H9 (cell line): ENCODE results near the gene AP4E1. TPM values are rescaled to one million over a fixed set of nuclear protein-coding genes. Genes with fewer than 3 reads are reported as not detected.

Source experiments
- DNase-seq: peaks from one replicate; pipeline ENCODE4 v3.0.0-alpha.2; 2017
- H2AFZ ChIP-seq: one replicate; pipeline ENCODE4 v1.6.1; 2013; ENCODE audit warnings: mild to moderate bottlenecking, low read length, control low read depth, moderate library complexity
- H2AK5ac ChIP-seq: 2 replicates; pipeline ENCODE4 v1.6.1; 2013; ENCODE audit warnings: low read length, control low read depth, mixed read lengths; ENCODE audit not compliant: insufficient read length
- H2BK120ac ChIP-seq: one replicate; pipeline ENCODE4 v1.6.1; 2013; ENCODE audit warnings: low read depth, mild to moderate bottlenecking, low read length, control low read depth, inconsistent platforms; ENCODE audit not compliant: poor library complexity, severe bottlenecking
- H2BK12ac ChIP-seq: 2 replicates; pipeline ENCODE4 v1.6.1; 2013; ENCODE audit warnings: low read length, control low read depth, mixed read lengths, low read depth; ENCODE audit not compliant: insufficient read length
- H2BK15ac ChIP-seq: 2 replicates; pipeline ENCODE4 v1.6.1; 2013; ENCODE audit warnings: low read depth, low read length, control low read depth
- H2BK20ac ChIP-seq: one replicate; pipeline ENCODE4 v1.6.1; 2013; ENCODE audit warnings: low read depth, mild to moderate bottlenecking, low read length, control low read depth, inconsistent platforms; ENCODE audit not compliant: poor library complexity, severe bottlenecking
- H2BK5ac ChIP-seq: 2 replicates; pipeline ENCODE4 v1.6.1; 2013; ENCODE audit warnings: low read length, control low read depth, mixed read lengths; ENCODE audit not compliant: insufficient read length
- H3K14ac ChIP-seq: 2 replicates; pipeline ENCODE4 v1.6.1; 2013; ENCODE audit warnings: low read length, control low read depth; ENCODE audit not compliant: insufficient read depth
- H3K18ac ChIP-seq: 2 replicates; pipeline ENCODE4 v1.6.1; 2013; ENCODE audit warnings: low read depth, mild to moderate bottlenecking, mixed read lengths, low read length, control low read depth; ENCODE audit not compliant: insufficient read length
- H3K23ac ChIP-seq: 2 replicates; pipeline ENCODE4 v1.6.1; 2013; ENCODE audit warnings: low read length, control low read depth, mixed read lengths, low read depth; ENCODE audit not compliant: insufficient read length
- H3K23me2 ChIP-seq: 2 replicates; pipeline ENCODE4 v1.6.1; 2013; ENCODE audit warnings: low read depth, mild to moderate bottlenecking, mixed read lengths, low read length, control low read depth; ENCODE audit not compliant: insufficient read length, poor library complexity, severe bottlenecking
- H3K27ac ChIP-seq: 2 replicates; pipeline ENCODE4 v1.5.1; 2013; ENCODE audit warnings: low read length, control low read depth, mixed read lengths, low read depth; ENCODE audit not compliant: insufficient read length
- H3K27me3 ChIP-seq: 2 replicates; pipeline ENCODE4 v1.6.1; 2013; ENCODE audit warnings: low read length, control low read depth, inconsistent platforms; ENCODE audit not compliant: insufficient read depth
- H3K4ac ChIP-seq: 2 replicates; pipeline ENCODE4 v1.6.1; 2013; ENCODE audit warnings: low read depth, mild to moderate bottlenecking, control low read depth, inconsistent platforms, low read length, moderate library complexity
- H3K4me1 ChIP-seq: 2 replicates; pipeline ENCODE4 v1.6.1; 2013; ENCODE audit warnings: low read length, control low read depth, inconsistent platforms; ENCODE audit not compliant: insufficient read depth
- H3K4me2 ChIP-seq: 2 replicates; pipeline ENCODE4 v1.6.1; 2013; ENCODE audit warnings: low read length, control low read depth, mixed read lengths; ENCODE audit not compliant: insufficient read length, insufficient read depth
- H3K56ac ChIP-seq: 2 replicates; pipeline ENCODE4 v1.6.1; 2013; ENCODE audit warnings: low read depth, mild to moderate bottlenecking, mixed read lengths, low read length, control low read depth; ENCODE audit not compliant: insufficient read length
- H3K79me1 ChIP-seq: 2 replicates; pipeline ENCODE4 v1.6.1; 2013; ENCODE audit warnings: low read depth, mild to moderate bottlenecking, moderate library complexity, low read length, control low read depth, inconsistent platforms; ENCODE audit not compliant: insufficient read depth, poor library complexity, severe bottlenecking
- H3K79me2 ChIP-seq: 2 replicates; pipeline ENCODE4 v1.6.1; 2013; ENCODE audit warnings: low read length, control low read depth, inconsistent platforms; ENCODE audit not compliant: insufficient read depth
- H3K9ac ChIP-seq: 2 replicates; pipeline ENCODE4 v1.6.1; 2013; ENCODE audit warnings: low read length, control low read depth, mixed read lengths; ENCODE audit not compliant: insufficient read length; ENCODE audit errors: extremely low read depth
- H3K9me3 ChIP-seq: one replicate; pipeline ENCODE4 v1.6.1; 2013; ENCODE audit warnings: low read depth, low read length, inconsistent platforms; ENCODE audit not compliant: control insufficient read depth
- H3T11ph ChIP-seq: one replicate; pipeline ENCODE4 v1.6.1; 2013; ENCODE audit warnings: mild to moderate bottlenecking, low read length, control low read depth, inconsistent platforms
- H4K20me1 ChIP-seq: one replicate; pipeline ENCODE4 v1.6.1; 2013; ENCODE audit not compliant: control insufficient read depth, insufficient read length, insufficient read depth
- H4K5ac ChIP-seq: 2 replicates; pipeline ENCODE4 v1.6.1; 2013; ENCODE audit warnings: low read depth, mild to moderate bottlenecking, mixed read lengths, low read length, control low read depth; ENCODE audit not compliant: insufficient read length
- H4K8ac ChIP-seq: replicated peaks from 2 replicates; pipeline ENCODE4 v1.6.1; 2013; ENCODE audit warnings: low read length, control low read depth, mixed read lengths, low read depth; ENCODE audit not compliant: insufficient read length
- H4K91ac ChIP-seq: 2 replicates; pipeline ENCODE4 v1.6.1; 2013; ENCODE audit warnings: low read depth, mild to moderate bottlenecking, moderate library complexity, mixed read lengths, low read length, control low read depth; ENCODE audit not compliant: insufficient read length
- H3K27ac Mint-ChIP-seq, 3 experiments: 2 replicates in 2 of 3; 3 replicates in 1 of 3; pipeline ENCODE4 v1.8.0; 2020 to 2021; ENCODE audit warnings: mixed read lengths in 3 of 3, mild to moderate bottlenecking in 1 of 3, moderate library complexity in 1 of 3
- H3K27me3 Mint-ChIP-seq: 2 replicates; pipeline ENCODE4 v1.8.0; 2021; ENCODE audit warnings: low read depth, mild to moderate bottlenecking, moderate library complexity, mixed read lengths
- H3K36me3 Mint-ChIP-seq, 3 experiments: 2 replicates in 2 of 3; 3 replicates in 1 of 3; pipeline ENCODE4 v1.8.0; 2020 to 2021; ENCODE audit warnings: low read depth in 3 of 3, mixed read lengths in 3 of 3; ENCODE audit not compliant: insufficient read depth in 1 of 3
- H3K4me1 Mint-ChIP-seq, 2 experiments: 2 replicates each; pipeline ENCODE4 v1.8.0; 2020; ENCODE audit warnings: mixed read lengths in 2 of 2
- H3K4me3 Mint-ChIP-seq, 2 experiments: 2 replicates in 1 of 2; 3 replicates in 1 of 2; pipeline ENCODE4 v1.8.0; 2020 to 2021; ENCODE audit warnings: mild to moderate bottlenecking in 2 of 2, mixed read lengths in 2 of 2, moderate library complexity in 1 of 2
- H3K9me3 Mint-ChIP-seq, 2 experiments: 2 replicates in 1 of 2; 3 replicates in 1 of 2; pipeline ENCODE4 v1.8.0; 2020; ENCODE audit warnings: mild to moderate bottlenecking in 2 of 2, mixed read lengths in 2 of 2, moderate library complexity in 1 of 2
- WGBS: extraction: QIAGEN DNeasy Blood & Tissue Kit; methylation state at CpG from one replicate; pipeline ENCODE4 v1.1.7; 2013; ENCODE audit warnings: missing lambda C conversion rate, low lambda C conversion rate, mixed read lengths; ENCODE audit not compliant: insufficient read length; ENCODE audit errors: extremely low coverage; 5-methylcytosine and 5-hydroxymethylcytosine counted together
- total RNA-seq: library from RNA; stranded (reverse); gene quantifications from 2 replicates; pipeline ENCODE4 v1.2.1, GENCODE V29; 2021
- TF ChIP-seq, protein P1 (sequence below): fragments of 200-600 bp; sonication (generic); conservative IDR thresholded peaks from 3 replicates; pipeline ENCODE4 v1.8.0; 2021; ENCODE audit warnings: antibody characterized with exemption, mild to moderate bottlenecking

Gene AP4E1
- total RNA-seq, 1 experiment from 2014 or later = 13.8 TPM

DNA sequence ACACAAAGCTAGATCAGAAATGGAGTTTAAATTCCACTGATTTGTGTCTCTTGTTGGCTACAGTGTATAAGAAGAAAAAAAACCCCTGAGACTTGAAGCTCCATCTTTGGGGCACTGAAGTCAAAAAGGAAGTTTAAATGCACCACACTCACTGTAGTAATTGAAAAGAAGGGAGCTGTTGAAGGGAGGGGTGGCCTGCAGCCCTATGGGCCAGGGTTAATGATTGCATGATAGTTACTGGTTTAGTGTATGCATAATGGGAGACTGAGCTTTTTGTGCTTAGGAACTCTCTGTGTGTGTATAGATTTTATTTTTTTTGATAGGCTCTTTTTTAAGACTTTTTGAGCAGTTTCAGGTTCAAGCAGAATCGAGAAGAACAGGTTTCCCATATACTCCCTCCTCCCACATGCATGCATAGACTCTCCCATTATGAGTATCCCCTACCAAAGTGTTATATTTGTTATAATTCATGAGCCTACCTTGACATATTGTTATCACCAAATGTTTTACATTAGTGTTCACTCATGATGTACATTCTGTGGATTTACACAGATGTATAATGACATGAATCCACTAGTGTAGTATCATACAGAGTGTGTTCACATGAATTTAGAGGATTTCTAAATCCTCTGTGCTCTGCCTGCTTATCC, 98.0 kb downstream of the AP4E1 start:
- H3K4ac ChIP-seq = no peak overlapping the region
- no peak overlapping the region for H3T11ph ChIP-seq
- WGBS = no CpG with 5 or more reads among the region's 1 CpG
- no peak overlapping the region for H3K56ac ChIP-seq
- H2AFZ ChIP-seq = no peak overlapping the region
- no peak overlapping the region for H3K18ac ChIP-seq
- H3K27ac ChIP-seq = no peak overlapping the region
- TF ChIP-seq, protein P1, sequence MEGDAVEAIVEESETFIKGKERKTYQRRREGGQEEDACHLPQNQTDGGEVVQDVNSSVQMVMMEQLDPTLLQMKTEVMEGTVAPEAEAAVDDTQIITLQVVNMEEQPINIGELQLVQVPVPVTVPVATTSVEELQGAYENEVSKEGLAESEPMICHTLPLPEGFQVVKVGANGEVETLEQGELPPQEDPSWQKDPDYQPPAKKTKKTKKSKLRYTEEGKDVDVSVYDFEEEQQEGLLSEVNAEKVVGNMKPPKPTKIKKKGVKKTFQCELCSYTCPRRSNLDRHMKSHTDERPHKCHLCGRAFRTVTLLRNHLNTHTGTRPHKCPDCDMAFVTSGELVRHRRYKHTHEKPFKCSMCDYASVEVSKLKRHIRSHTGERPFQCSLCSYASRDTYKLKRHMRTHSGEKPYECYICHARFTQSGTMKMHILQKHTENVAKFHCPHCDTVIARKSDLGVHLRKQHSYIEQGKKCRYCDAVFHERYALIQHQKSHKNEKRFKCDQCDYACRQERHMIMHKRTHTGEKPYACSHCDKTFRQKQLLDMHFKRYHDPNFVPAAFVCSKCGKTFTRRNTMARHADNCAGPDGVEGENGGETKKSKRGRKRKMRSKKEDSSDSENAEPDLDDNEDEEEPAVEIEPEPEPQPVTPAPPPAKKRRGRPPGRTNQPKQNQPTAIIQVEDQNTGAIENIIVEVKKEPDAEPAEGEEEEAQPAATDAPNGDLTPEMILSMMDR = no peak
- no peak overlapping the region for H2AK5ac ChIP-seq
- H2BK15ac ChIP-seq = no peak overlapping the region
- H3K27ac Mint-ChIP-seq = no peak overlapping the region
- H4K8ac ChIP-seq = no peak overlapping the region
- no peak overlapping the region for H3K4me3 Mint-ChIP-seq
- no peak overlapping the region for H4K5ac ChIP-seq
- no peak overlapping the region for H4K91ac ChIP-seq
- no peaks in the 10 kb centered on the region; the same call in 1 of the 2 replicates for H3K4me1 ChIP-seq
- DNase-seq = no peak
- H3K79me2 ChIP-seq = no peaks in the 10 kb centered on the region
- H3K4me1 Mint-ChIP-seq = peaks cover 3 to 4% of the 10 kb centered on the region in 2 experiments; a peak in 2 of 4 replicates
- H3K27me3 Mint-ChIP-seq = no peaks in the 10 kb centered on the region
- no peaks in the 10 kb centered on the region for H3K27me3 ChIP-seq
- peaks cover 14 to 24% (median 23%) of the 10 kb centered on the region in 3 experiments for H3K36me3 Mint-ChIP-seq
- no peak overlapping the region for H2BK20ac ChIP-seq
- no peak overlapping the region for H2BK5ac ChIP-seq
- no peak overlapping the region for H3K4me2 ChIP-seq
- no peak overlapping the region for H2BK120ac ChIP-seq
- no peak overlapping the region for H3K14ac ChIP-seq
- H3K23me2 ChIP-seq = no peaks in the 10 kb centered on the region
- H3K9me3 Mint-ChIP-seq = peaks cover 0 to 8% of the 10 kb centered on the region in 2 experiments; a peak in 4 of 5 replicates
- H4K20me1 ChIP-seq = no peaks in the 10 kb centered on the region
- no peaks in the 10 kb centered on the region for H3K9me3 ChIP-seq
- H3K79me1 ChIP-seq = no peaks in the 10 kb centered on the region
- no peak overlapping the region for H2BK12ac ChIP-seq
- no peak overlapping the region for H3K23ac ChIP-seq
- H3K9ac ChIP-seq = no peak overlapping the region
